ENCODE measurements around the gene MT1HL1. TPM values are rescaled to one million over a fixed set of nuclear protein-coding genes. Genes with fewer than 3 reads are reported as not detected.

Gene MT1HL1
- total RNA-seq, 1 experiment from 2014 or later, result not detected

GRCh38 chr1:236959112-236959511 lies 45.1 kb downstream of the MT1HL1 start:
- Histone ChIP-seq H3K18ac (ENCODE audit: insufficient read length, low read depth, low read length) (no peak overlapping the region), H2BK5ac (ENCODE audit: insufficient read length, low read length) (no peak overlapping the region), H3T11ph (ENCODE audit: low read length) (no peak overlapping the region), H3K79me2 (ENCODE audit: insufficient read depth, low read length) (no peaks in the 10 kb centered on the region), H3K14ac (ENCODE audit: insufficient read depth, low read length) (no peak overlapping the region), H3K27ac (ENCODE audit: insufficient read length, low read depth, low read length) (no peak overlapping the region), H2BK120ac (ENCODE audit: low read depth, low read length, poor library complexity, severe bottlenecking) (no peak overlapping the region), H3K23me2 (ENCODE audit: insufficient read length, low read depth, low read length, poor library complexity, severe bottlenecking) (no peaks in the 10 kb centered on the region), H2AFZ (ENCODE audit: low read length) (no peak overlapping the region), H3K27me3 (ENCODE audit: insufficient read depth, low read length) (no peaks in the 10 kb centered on the region), H2AK5ac (ENCODE audit: insufficient read length, low read length) (no peak overlapping the region), H3K4me2 (ENCODE audit: insufficient read depth, insufficient read length, low read length) (no peak overlapping the region), H3K4me1 (ENCODE audit: insufficient read depth, low read length) (no peaks in the 10 kb centered on the region), H3K4ac (ENCODE audit: low read depth, low read length) (no peak overlapping the region), H2BK15ac (ENCODE audit: low read depth, low read length) (no peak overlapping the region), H2BK20ac (ENCODE audit: low read depth, low read length, poor library complexity, severe bottlenecking) (no peak overlapping the region), H3K56ac (ENCODE audit: insufficient read length, low read depth, low read length) (no peak overlapping the region), H4K8ac (replicated peaks; ENCODE audit: insufficient read length, low read depth, low read length) (no peak overlapping the region), H4K20me1 (ENCODE audit: control insufficient read depth, insufficient read depth, insufficient read length) (no peaks in the 10 kb centered on the region), H3K9me3 (ENCODE audit: control insufficient read depth, low read depth, low read length) (no peaks in the 10 kb centered on the region), H3K9ac (ENCODE audit: extremely low read depth, insufficient read length, low read length) (no peak overlapping the region), H4K5ac (ENCODE audit: insufficient read length, low read depth, low read length) (no peak overlapping the region), H3K23ac (ENCODE audit: insufficient read length, low read depth, low read length) (no peak overlapping the region), H3K79me1 (ENCODE audit: insufficient read depth, low read depth, low read length, poor library complexity, severe bottlenecking) (no peaks in the 10 kb centered on the region), H2BK12ac (ENCODE audit: insufficient read length, low read depth, low read length) (no peak overlapping the region), H4K91ac (ENCODE audit: insufficient read length, low read depth, low read length) (no peak overlapping the region)
- WGBS (ENCODE audit: extremely low coverage, insufficient read length, low lambda C conversion rate), result no CpG with 5 or more reads among the region's 2 CpGs
- TF ChIP-seq CTCF (conservative IDR thresholded peaks at IDR 0.05), result no peak
- H3K36me3 Mint-ChIP-seq (ENCODE audit: insufficient read depth in 1 of 3, low read depth in 3 of 3), result peaks cover 3 to 12% (median 4%) of the 10 kb centered on the region in 3 experiments; a peak in 5 of 7 replicates
- peaks cover 6% of the 10 kb centered on the region for H3K27me3 Mint-ChIP-seq (ENCODE audit: low read depth)
- peaks cover under 1 to 6% of the 10 kb centered on the region in 2 experiments; a peak in 2 of 4 replicates for H3K4me1 Mint-ChIP-seq
- peaks cover 14% of the 10 kb centered on the region in 2 experiments for H3K9me3 Mint-ChIP-seq
- DNase-seq, result no peak
- H3K4me3 Mint-ChIP-seq, result no peak overlapping the region
- no peak overlapping the region for H3K27ac Mint-ChIP-seq
